Measurements from ENCODE around the gene TMCC1. TPM values are rescaled to one million over a fixed set of nuclear protein-coding genes. Genes with fewer than 3 reads are reported as not detected.

Gene TMCC1
- total and polyA plus RNA-seq, 2 donors (not counting 1 experiment from before 2014, with no cell fraction given), result 8.5 to 32.2 TPM

GRCh38 chr3:129837065-129837642 is 56.4 kb downstream of the TMCC1 start:
- Histone ChIP-seq H3K27me3 (replicated peaks in 1 of 4; ENCODE audit: control extremely low read depth in 1 of 4, control insufficient read depth in 3 of 4, insufficient read depth in 4 of 4, low read length in 3 of 4) (no peaks in the 10 kb centered on the region), H3K4me1 (ENCODE audit: control insufficient read depth in 2 of 2, insufficient read depth in 2 of 2, low read length in 2 of 2) (no peaks in the 10 kb centered on the region), H3K36me3 (replicated peaks in 1 of 2; ENCODE audit: control extremely low read depth in 1 of 2, control insufficient read depth in 1 of 2, extremely low read depth in 1 of 2, insufficient read depth in 2 of 2, low read length in 1 of 2) (peaks cover 0 to 2% of the 10 kb centered on the region in 2 experiments), H2AFZ (ENCODE audit: insufficient read depth, low read depth, low read length, poor library complexity, severe bottlenecking) (no peak overlapping the region), H3K27ac (ENCODE audit: low read length in 2 of 2) (no peak overlapping the region), H3K79me2 (ENCODE audit: control insufficient read depth, insufficient read depth, low read length) (peaks cover 11% of the 10 kb centered on the region), H4K20me1 (ENCODE audit: control insufficient read depth, insufficient read depth, low read length, poor library complexity, severe bottlenecking) (no peaks in the 10 kb centered on the region), H3K9me3 (ENCODE audit: control extremely low read depth in 1 of 3, control insufficient read depth in 2 of 3, insufficient read depth in 1 of 3, low read length in 2 of 3) (peaks cover 0 to 3% (median 0%) of the 10 kb centered on the region in 3 donors), H3K9ac (ENCODE audit: low read length) (no peak overlapping the region), H3K4me2 (replicated peaks; ENCODE audit: low read depth, low read length, poor library complexity, severe bottlenecking) (no peak overlapping the region), H3K4me3 (ENCODE audit: control extremely low read depth in 1 of 5, extremely low read depth in 1 of 5, insufficient read depth in 1 of 5, low read depth in 2 of 5, low read length in 4 of 5) (no peak overlapping the region)
- Mint-ChIP-seq H3K4me3 (no peak overlapping the region), H3K4me1 (no peaks in the 10 kb centered on the region), H3K27ac (no peak overlapping the region), H3K9me3 (ENCODE audit: insufficient read depth) (no peaks in the 10 kb centered on the region), H3K27me3 (no peaks in the 10 kb centered on the region)
- DNase-seq, result no peak
- ATAC-seq (ENCODE audit: low read depth), result no peak
- intact Hi-C loops (cut with micrococcal nuclease), result no loop called here
- 100% methylated on average over 1 of the region's 2 CpGs for WGBS (ENCODE audit: insufficient coverage)
- ChIA-PET POLR2A (no interaction called here), CTCF (interaction anchor here (0.7 to 1.6 kb wide), 4 partner anchors 12 to 350 kb away, joined by 3 read pairs; no protein-coding TSS in a partner anchor)
- TF ChIP-seq, protein P1, sequence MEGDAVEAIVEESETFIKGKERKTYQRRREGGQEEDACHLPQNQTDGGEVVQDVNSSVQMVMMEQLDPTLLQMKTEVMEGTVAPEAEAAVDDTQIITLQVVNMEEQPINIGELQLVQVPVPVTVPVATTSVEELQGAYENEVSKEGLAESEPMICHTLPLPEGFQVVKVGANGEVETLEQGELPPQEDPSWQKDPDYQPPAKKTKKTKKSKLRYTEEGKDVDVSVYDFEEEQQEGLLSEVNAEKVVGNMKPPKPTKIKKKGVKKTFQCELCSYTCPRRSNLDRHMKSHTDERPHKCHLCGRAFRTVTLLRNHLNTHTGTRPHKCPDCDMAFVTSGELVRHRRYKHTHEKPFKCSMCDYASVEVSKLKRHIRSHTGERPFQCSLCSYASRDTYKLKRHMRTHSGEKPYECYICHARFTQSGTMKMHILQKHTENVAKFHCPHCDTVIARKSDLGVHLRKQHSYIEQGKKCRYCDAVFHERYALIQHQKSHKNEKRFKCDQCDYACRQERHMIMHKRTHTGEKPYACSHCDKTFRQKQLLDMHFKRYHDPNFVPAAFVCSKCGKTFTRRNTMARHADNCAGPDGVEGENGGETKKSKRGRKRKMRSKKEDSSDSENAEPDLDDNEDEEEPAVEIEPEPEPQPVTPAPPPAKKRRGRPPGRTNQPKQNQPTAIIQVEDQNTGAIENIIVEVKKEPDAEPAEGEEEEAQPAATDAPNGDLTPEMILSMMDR (IDR thresholded peaks at IDR 0.05), result no peak
- TF ChIP-seq EZH2 (IDR thresholded peaks at IDR 0.05; ENCODE audit: borderline replicate concordance, insufficient read depth, low read depth, low read length, poor library complexity, severe bottlenecking), result no peak

DNA sequence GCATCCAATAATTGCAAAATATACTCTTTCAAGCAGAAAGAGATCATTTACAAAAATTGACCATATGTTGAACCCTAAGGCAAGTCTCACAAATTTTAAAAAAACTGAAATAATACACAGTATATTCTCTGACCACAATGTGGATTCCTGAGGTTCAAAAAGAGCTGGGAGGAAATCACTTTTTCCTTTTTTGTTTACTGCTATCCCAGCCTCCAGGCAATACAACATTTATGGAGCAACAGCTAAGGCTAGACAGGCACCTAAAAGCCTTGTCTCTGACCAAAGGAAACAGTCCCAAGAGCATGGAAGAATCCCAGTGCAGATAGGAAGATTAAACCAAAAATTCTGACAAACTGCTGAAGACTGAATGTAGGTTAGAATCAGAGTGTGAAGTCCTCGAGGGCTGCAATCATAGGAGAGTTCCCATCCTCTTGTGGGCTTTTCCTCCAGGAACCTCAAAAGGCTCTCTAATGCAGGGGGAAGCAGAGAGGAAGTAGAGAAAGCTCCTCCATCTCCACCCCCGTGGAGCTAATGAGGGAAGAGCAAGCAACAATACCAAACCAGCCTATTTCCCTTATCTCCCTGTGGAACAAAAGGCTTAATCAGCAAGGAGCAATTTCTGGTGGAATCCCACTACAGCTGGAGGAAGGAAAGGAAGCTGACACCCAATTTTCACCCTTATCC is 57.0 kb downstream of the TMCC1 start:
- H3K27ac Mint-ChIP-seq, result no peak overlapping the region

More for the DNA sequence above, 57.0 kb downstream of the TMCC1 start:
- no peaks in the 10 kb centered on the region for H3K9me3 Mint-ChIP-seq (ENCODE audit: insufficient read depth)
- ChIA-PET POLR2A (no interaction called here), CTCF (interaction anchor here (0.7 to 1.6 kb wide), 5 partner anchors 11 to 350 kb away, joined by 3 read pairs; no protein-coding TSS in a partner anchor)
- no peaks in the 10 kb centered on the region for H3K4me1 Mint-ChIP-seq
- Histone ChIP-seq H3K27ac (ENCODE audit: low read length in 2 of 2) (no peak overlapping the region), H3K4me3 (ENCODE audit: control extremely low read depth in 1 of 5, extremely low read depth in 1 of 5, insufficient read depth in 1 of 5, low read depth in 2 of 5, low read length in 4 of 5) (no peak overlapping the region), H3K36me3 (replicated peaks in 1 of 2; ENCODE audit: control extremely low read depth in 1 of 2, control insufficient read depth in 1 of 2, extremely low read depth in 1 of 2, insufficient read depth in 2 of 2, low read length in 1 of 2) (peaks cover 0 to 2% of the 10 kb centered on the region in 2 experiments), H3K9ac (ENCODE audit: low read length) (no peak overlapping the region), H3K4me2 (replicated peaks; ENCODE audit: low read depth, low read length, poor library complexity, severe bottlenecking) (no peak overlapping the region), H3K27me3 (replicated peaks in 1 of 4; ENCODE audit: control extremely low read depth in 1 of 4, control insufficient read depth in 3 of 4, insufficient read depth in 4 of 4, low read length in 3 of 4) (no peaks in the 10 kb centered on the region), H3K4me1 (ENCODE audit: control insufficient read depth in 2 of 2, insufficient read depth in 2 of 2, low read length in 2 of 2) (no peaks in the 10 kb centered on the region), H3K9me3 (ENCODE audit: control extremely low read depth in 1 of 3, control insufficient read depth in 2 of 3, insufficient read depth in 1 of 3, low read length in 2 of 3) (no peaks in the 10 kb centered on the region), H4K20me1 (ENCODE audit: control insufficient read depth, insufficient read depth, low read length, poor library complexity, severe bottlenecking) (no peaks in the 10 kb centered on the region), H3K79me2 (ENCODE audit: control insufficient read depth, insufficient read depth, low read length) (peaks cover 11% of the 10 kb centered on the region), H2AFZ (ENCODE audit: insufficient read depth, low read depth, low read length, poor library complexity, severe bottlenecking) (no peak overlapping the region)
- WGBS (ENCODE audit: insufficient coverage), result no CpG with 5 or more reads among the region's 2 CpGs
- TF ChIP-seq, protein P1 (IDR thresholded peaks at IDR 0.05), result no peak
- no peak for TF ChIP-seq EZH2 (IDR thresholded peaks at IDR 0.05; ENCODE audit: borderline replicate concordance, insufficient read depth, low read depth, low read length, poor library complexity, severe bottlenecking)
- intact Hi-C loops (cut with micrococcal nuclease), result no loop called here
- DNase-seq (no peak), ATAC-seq (ENCODE audit: low read depth) (no peak)
- no peaks in the 10 kb centered on the region for H3K27me3 Mint-ChIP-seq
- H3K4me3 Mint-ChIP-seq, result no peak overlapping the region

Data from B cell (primary cell).